ENCODE data around the gene BPIFB4. TPM values are rescaled to one million over a fixed set of nuclear protein-coding genes. Genes with fewer than 3 reads are reported as not detected.

Gene BPIFB4
- total RNA-seq, 2 experiments from 2014 or later: not detected

DNA sequence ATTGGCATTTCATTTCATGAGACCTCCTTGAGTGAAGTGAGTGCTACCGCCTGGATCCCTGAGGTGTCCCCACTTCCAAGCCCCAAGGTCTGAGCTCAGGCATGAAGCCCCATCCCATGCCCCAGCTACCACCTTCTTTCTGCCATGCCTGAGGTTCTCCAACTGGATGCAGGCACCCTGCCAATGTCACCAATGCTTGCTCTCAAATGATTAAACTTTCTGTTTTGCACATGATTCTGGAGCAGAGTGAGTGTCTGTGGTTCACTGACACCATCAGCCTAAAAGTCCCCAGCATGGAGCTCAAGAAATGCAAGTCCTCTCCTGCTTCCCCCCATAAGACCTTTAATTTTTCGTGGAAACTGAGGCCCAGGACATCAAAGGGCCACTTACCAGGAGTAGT is 44.8 kb downstream of the BPIFB4 start:
- H3K9me3 Mint-ChIP-seq: peaks cover 15% of the 10 kb centered on the region
- H3K27ac Mint-ChIP-seq: no peak overlapping the region
- peaks cover 11% of the 10 kb centered on the region for H3K4me1 Mint-ChIP-seq
- ATAC-seq (ENCODE audit: low read depth) (no peak), DNase-seq (no peak)
- POLR2A ChIA-PET: no interaction called here
- H3K27me3 Mint-ChIP-seq: peaks cover 9% of the 10 kb centered on the region
- H3K4me3 Mint-ChIP-seq: no peak overlapping the region
- H3K36me3 Mint-ChIP-seq: peaks cover 13% of the 10 kb centered on the region

DNA sequence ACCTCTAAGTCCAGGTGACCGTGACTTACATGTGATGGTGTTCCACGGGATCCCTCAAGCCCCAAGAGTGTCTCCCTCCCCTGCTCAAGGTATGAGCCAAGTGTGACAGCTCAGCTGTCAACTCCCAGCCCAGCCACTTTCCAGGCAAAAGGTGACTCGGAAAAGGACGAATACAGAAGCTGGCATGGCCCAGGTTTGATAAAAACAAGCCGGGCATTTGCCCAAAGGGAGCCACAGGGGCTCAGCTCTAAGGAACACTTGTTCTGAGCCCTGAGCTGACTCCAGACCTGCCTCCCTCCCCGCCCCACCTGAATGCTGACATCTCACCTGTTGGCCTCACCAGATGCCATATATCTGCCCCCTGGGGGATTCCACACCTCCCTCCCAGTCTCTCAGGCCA is 45.6 kb downstream of the BPIFB4 start:
- no peak for DNase-seq
- POLR2A ChIA-PET: no interaction called here
- Mint-ChIP-seq H3K27ac (no peak overlapping the region), H3K27me3 (peaks cover 12% of the 10 kb centered on the region), H3K4me1 (peaks cover 6% of the 10 kb centered on the region), H3K9me3 (peaks cover 15% of the 10 kb centered on the region), H3K36me3 (peaks cover 11% of the 10 kb centered on the region), H3K4me3 (no peak overlapping the region)
- ATAC-seq (ENCODE audit: low read depth): no peak

GRCh38 chr20:33125983-33126382 is 46.5 kb downstream of the BPIFB4 start:
- Mint-ChIP-seq H3K27me3 (peaks cover 12% of the 10 kb centered on the region), H3K4me3 (no peak overlapping the region), H3K4me1 (no peaks in the 10 kb centered on the region), H3K36me3 (peaks cover 7% of the 10 kb centered on the region), H3K27ac (no peak overlapping the region), H3K9me3 (peaks cover 11% of the 10 kb centered on the region)
- POLR2A ChIA-PET: no interaction called here
- DNase-seq (no peak), ATAC-seq (ENCODE audit: low read depth) (no peak)

- Mint-ChIP-seq H3K9me3 (peaks cover 2% of the 10 kb centered on the region), H3K4me1 (no peaks in the 10 kb centered on the region), H3K27me3 (peaks cover 12% of the 10 kb centered on the region), H3K4me3 (no peak overlapping the region), H3K36me3 (no peaks in the 10 kb centered on the region), H3K27ac (no peak overlapping the region)
- DNase-seq: no peak
- POLR2A ChIA-PET: no interaction called here
- ATAC-seq (ENCODE audit: low read depth): no peak
Observed at GRCh38 chr20:33127422-33128097, 48.1 kb downstream of the BPIFB4 start.

DNA sequence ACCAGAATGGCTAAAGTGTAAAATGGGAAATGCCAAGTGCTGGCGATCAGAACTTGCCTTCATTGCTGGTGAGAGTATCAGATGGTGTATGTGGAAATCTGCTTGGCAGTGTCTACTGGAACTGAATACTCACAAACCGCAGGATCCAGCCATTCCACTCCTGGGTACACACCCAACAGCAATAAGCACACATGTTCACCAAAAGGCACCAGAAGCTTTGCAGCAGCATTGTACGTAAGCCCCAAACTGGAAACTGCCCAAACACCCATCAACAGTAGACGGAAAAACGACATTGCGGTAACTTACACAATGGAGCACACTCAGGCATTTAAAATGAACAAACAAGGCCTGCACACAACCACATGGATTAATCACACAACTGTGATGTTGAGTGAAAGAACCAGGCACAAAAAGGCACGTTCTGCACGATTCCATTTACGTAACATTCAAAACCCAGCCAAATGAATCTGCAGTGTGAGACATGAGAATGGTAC is 51.2 kb downstream of the BPIFB4 start:
- DNase-seq (no peak), ATAC-seq (ENCODE audit: low read depth) (no peak)
- Mint-ChIP-seq H3K27me3 (peaks cover 9% of the 10 kb centered on the region), H3K4me1 (no peaks in the 10 kb centered on the region), H3K27ac (no peak overlapping the region), H3K4me3 (no peak overlapping the region), H3K9me3 (no peaks in the 10 kb centered on the region), H3K36me3 (no peaks in the 10 kb centered on the region)
- POLR2A ChIA-PET: no interaction called here

DNA sequence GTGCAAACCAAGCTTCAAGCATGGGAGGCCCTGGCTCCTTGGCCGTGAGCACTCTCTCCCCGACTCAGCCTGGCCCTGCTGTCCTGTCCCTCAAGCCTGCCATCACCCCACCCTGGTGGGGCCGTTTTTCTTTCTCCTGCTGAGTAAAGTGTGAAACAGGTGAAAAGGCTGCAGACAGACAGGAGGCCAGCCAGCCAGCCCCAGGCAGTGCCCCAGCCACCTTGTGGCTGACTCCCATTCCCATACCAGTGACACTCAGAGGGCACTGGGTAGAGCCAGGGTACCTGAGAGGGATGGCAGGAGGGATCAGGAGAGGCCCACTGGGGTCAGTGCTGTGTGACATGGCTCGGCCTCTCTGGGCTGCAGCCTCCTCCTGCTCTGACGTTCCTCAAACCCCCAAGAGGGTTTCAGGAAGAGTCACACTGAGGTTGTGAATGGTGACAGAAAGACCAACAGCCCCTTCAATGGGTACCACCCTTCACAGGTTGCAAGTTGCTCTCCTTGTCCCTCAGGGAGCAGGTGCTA is 52.6 kb downstream of the BPIFB4 start:
- peaks cover 9% of the 10 kb centered on the region for H3K27me3 Mint-ChIP-seq
- no peaks in the 10 kb centered on the region for H3K36me3 Mint-ChIP-seq
- H3K9me3 Mint-ChIP-seq: no peaks in the 10 kb centered on the region
- DNase-seq (no peak), ATAC-seq (ENCODE audit: low read depth) (no peak)
- H3K4me3 Mint-ChIP-seq: no peak overlapping the region
- no peaks in the 10 kb centered on the region for H3K4me1 Mint-ChIP-seq
- POLR2A ChIA-PET: no interaction called here
- no peak overlapping the region for H3K27ac Mint-ChIP-seq

DNA sequence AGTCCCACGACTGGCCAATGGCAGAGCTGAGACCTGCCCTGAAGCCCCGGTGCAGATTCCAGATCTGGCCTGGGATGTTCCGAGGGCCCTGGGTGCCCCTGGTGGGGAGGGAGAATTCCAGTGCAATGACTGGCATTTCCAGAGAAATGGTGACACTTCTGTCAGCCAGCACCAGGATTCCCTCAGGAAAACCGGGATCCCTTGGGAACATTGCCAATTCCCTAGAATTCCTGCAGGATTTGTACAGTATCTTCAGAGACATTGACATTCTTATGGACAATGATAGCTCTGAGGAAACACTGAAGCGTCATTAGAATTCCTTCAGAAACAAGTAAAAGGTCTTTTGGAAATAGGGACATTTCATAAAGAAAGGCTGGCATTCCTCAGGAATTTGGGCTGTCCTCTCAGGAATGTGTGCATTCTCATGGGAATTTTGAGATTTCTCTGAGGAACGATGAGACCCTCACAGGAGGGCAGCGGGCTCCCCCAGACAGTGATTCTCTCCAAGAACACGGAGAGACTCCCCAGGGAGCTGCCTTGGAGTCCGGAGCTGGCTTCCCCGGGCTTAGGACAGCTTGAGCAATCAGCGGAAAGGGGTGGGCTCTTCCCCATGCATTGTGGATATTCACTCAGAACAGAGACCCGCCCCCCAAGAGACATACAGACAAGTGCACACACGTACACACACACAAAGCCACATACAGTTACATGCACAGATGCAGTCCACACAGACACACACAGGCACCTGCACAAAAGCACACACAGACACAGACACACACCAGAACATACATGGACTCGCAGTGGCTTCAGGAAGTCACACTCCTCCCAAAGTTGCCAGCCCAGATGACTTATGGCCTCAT is 53.3 kb downstream of the BPIFB4 start:
- no peaks in the 10 kb centered on the region for H3K4me1 Mint-ChIP-seq

GRCh38 chr20:33133373-33133941 is 54.0 kb downstream of the BPIFB4 start:
- DNase-seq (no peak), ATAC-seq (ENCODE audit: low read depth) (no peak)
- Mint-ChIP-seq H3K36me3 (no peaks in the 10 kb centered on the region), H3K9me3 (no peaks in the 10 kb centered on the region), H3K27ac (no peak overlapping the region), H3K4me3 (no peak overlapping the region), H3K27me3 (peaks cover 4% of the 10 kb centered on the region), H3K4me1 (no peaks in the 10 kb centered on the region)
- POLR2A ChIA-PET: interaction anchor here (0.5 kb wide), 1 partner anchor 277 kb away, joined by 3 read pairs; no protein-coding TSS in a partner anchor

More for the DNA sequence above, 53.3 kb downstream of the BPIFB4 start:
- H3K9me3 Mint-ChIP-seq: no peaks in the 10 kb centered on the region
- no peak for DNase-seq
- POLR2A ChIA-PET: interaction anchor here (0.5 kb wide), 1 partner anchor 276 kb away, joined by 3 read pairs; no protein-coding TSS in a partner anchor
- H3K36me3 Mint-ChIP-seq: no peaks in the 10 kb centered on the region
- ATAC-seq (ENCODE audit: low read depth): no peak
- H3K27ac Mint-ChIP-seq: no peak overlapping the region
- peaks cover 6% of the 10 kb centered on the region for H3K27me3 Mint-ChIP-seq
- H3K4me3 Mint-ChIP-seq: no peak overlapping the region

DNA sequence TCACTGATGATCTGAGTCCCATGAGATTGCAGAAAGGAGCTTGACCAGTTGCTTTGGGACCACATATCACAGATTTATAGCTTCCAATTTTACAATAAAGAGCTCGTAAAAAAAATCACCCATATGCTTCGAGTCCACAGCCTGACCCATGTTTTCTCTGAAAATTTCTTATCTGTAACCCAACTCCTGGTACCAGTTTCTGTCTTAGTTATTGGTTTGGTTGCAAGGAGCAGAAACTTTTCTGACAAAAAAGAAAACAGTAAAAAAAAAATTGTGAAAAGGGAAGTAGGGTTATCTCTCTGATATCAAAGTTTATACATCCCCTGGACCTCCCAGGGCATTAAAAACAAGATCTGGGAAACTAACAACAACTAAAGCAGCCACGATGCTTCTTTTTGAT is 57.8 kb downstream of the BPIFB4 start:
- Mint-ChIP-seq H3K27ac (no peak overlapping the region), H3K27me3 (peaks cover 5% of the 10 kb centered on the region), H3K36me3 (no peaks in the 10 kb centered on the region), H3K4me3 (no peak overlapping the region), H3K9me3 (no peaks in the 10 kb centered on the region), H3K4me1 (no peaks in the 10 kb centered on the region)
- DNase-seq: no peak
- POLR2A ChIA-PET: no interaction called here
- ATAC-seq (ENCODE audit: low read depth): no peak

DNA sequence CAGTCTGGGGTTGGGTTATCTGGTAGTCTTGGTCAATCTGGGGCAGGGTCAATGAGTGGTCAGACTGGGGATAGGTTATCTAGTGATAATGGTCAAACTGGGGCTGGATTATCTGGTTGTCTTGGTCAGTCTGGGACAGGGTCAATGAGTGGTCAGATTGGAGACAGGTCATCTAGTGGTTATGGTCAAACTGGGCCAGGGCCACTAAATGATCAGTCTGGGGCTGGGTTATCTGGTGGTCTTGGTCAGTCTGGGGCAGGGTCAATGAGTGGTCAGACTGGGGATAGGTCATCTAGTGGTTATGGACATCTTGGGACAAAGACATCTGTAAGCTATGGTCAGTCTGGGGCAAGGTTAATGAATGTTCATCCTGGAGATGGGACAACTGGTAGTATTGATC is 60.0 kb downstream of the BPIFB4 start:
- peaks cover 21% of the 10 kb centered on the region for H3K27me3 Mint-ChIP-seq
- DNase-seq (no peak), ATAC-seq (ENCODE audit: low read depth) (no peak)
- H3K36me3 Mint-ChIP-seq: no peaks in the 10 kb centered on the region
- H3K27ac Mint-ChIP-seq: no peak overlapping the region
- H3K4me3 Mint-ChIP-seq: no peak overlapping the region
- POLR2A ChIA-PET: no interaction called here
- H3K4me1 Mint-ChIP-seq: no peaks in the 10 kb centered on the region
- H3K9me3 Mint-ChIP-seq: no peaks in the 10 kb centered on the region

- no peak for DNase-seq
- no peaks in the 10 kb centered on the region for H3K9me3 Mint-ChIP-seq
- H3K27me3 Mint-ChIP-seq: peaks cover 37% of the 10 kb centered on the region
- no peaks in the 10 kb centered on the region for H3K4me1 Mint-ChIP-seq
- H3K36me3 Mint-ChIP-seq: no peaks in the 10 kb centered on the region
- H3K27ac Mint-ChIP-seq: no peak overlapping the region
- no peak for ATAC-seq (ENCODE audit: low read depth)
- no peak overlapping the region for H3K4me3 Mint-ChIP-seq
- POLR2A ChIA-PET: no interaction called here
Observed at GRCh38 chr20:33145521-33145920, 66.1 kb downstream of the BPIFB4 start.

DNA sequence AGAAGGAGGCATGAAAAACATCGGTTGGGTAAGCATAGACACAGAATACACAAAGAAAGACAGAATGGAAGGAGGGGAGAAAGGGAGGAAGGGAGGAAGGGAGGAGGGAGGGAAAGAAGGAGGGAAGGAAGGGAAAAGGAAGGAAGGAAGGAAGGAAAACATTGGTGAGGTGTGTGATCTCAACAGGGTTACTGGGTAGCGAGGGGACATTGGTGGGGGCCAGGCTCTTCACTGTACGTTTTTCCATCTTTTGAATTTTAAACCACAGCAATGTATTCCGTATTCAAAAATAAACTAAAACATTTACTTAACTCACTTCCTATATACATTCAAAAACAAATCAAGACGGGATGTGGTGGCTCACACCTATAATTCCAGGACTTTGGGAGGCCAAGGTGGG is 67.9 kb downstream of the BPIFB4 start:
- Mint-ChIP-seq H3K9me3 (no peaks in the 10 kb centered on the region), H3K4me1 (no peaks in the 10 kb centered on the region), H3K27me3 (peaks cover 32% of the 10 kb centered on the region), H3K36me3 (no peaks in the 10 kb centered on the region), H3K4me3 (no peak overlapping the region), H3K27ac (no peak overlapping the region)
- ATAC-seq (ENCODE audit: low read depth) (no peak), DNase-seq (no peak)
- POLR2A ChIA-PET: no interaction called here

- Mint-ChIP-seq H3K36me3 (no peaks in the 10 kb centered on the region), H3K4me1 (no peaks in the 10 kb centered on the region), H3K9me3 (no peaks in the 10 kb centered on the region), H3K27ac (no peak overlapping the region), H3K27me3 (peaks cover 31% of the 10 kb centered on the region), H3K4me3 (no peak overlapping the region)
- ATAC-seq (ENCODE audit: low read depth) (no peak), DNase-seq (no peak)
- POLR2A ChIA-PET: no interaction called here
Observed at GRCh38 chr20:33148040-33148439, 68.6 kb downstream of the BPIFB4 start.

Data from activated naive CD8-positive, alpha-beta T cell treated with anti-CD3 and anti-CD28 coated beads, Interleukin-2, amount 10 ng/mL, durations not matched to agents 7 days and 5 days (primary cell).